HG03095 (cell line): Measurements from ENCODE around the gene CNTN1.
"Not testable (repeated sequence)": the region's sequence is repeated elsewhere in the genome, so short reads cannot be mapped to it uniquely, and the experiment has no call there.

Experiments used
- ATAC-seq: cut with Tn5 transposase; IDR thresholded peaks from one replicate; pipeline ENCODE4 v1.9.1; 2021; ENCODE audit warnings: moderate library complexity; ENCODE audit not compliant: unreplicated experiment

The CNTN1 gene

GRCh38 chr12:40697566-40698259, 5.5 kb downstream of the CNTN1 start:
- no peak for ATAC-seq

GRCh38 chr12:40701756-40702155, 9.5 kb downstream of the CNTN1 start:
- peak; percentile 82 for ATAC-seq

GRCh38 chr12:40711121-40711520, 18.9 kb downstream of the CNTN1 start:
- ATAC-seq: no peak

DNA sequence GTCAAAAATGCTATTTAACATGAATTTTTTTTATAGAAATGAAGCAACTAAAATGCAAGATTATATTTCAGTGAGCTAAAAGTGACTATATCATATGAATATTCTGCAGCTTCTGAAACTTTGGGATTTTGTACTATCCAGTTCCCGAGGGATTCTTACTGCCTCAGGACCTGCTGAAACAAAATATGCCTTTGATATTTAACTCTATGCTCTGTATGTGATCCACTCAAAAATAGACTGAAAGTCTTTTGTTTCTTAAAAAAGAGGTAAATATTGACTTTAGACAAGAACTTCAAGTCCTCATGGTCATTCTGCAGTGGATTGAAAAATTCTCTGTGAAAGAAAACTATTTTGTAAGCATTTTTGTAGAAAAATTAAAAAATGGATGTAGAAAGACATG, 22.4 kb downstream of the CNTN1 start:
- no peak for ATAC-seq

DNA sequence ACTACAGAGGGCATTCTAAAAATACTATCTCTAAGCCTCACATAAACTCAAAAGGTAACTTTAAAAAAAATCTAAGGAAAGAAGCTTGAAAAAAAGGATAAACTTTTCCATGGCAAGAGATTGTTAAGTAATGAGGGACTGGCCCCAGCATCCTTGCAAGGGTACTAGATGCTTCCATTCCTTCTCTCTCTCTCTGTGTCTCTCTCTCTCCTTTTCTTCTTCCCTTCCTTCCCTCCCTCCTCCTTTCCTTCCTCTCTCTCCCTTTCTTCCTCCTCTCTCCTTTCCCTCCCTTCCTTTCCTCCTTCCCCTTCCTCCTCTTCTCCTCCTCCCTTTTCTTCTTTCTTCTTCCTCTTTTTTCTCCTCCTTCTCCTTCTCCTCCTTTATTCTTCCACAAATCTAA, 23.8 kb downstream of the CNTN1 start:
- no peak for ATAC-seq

GRCh38 chr12:40717576-40717975, 25.3 kb downstream of the CNTN1 start:
- no peak for ATAC-seq

GRCh38 chr12:40718878-40719372, 26.7 kb downstream of the CNTN1 start:
- no peak for ATAC-seq

DNA sequence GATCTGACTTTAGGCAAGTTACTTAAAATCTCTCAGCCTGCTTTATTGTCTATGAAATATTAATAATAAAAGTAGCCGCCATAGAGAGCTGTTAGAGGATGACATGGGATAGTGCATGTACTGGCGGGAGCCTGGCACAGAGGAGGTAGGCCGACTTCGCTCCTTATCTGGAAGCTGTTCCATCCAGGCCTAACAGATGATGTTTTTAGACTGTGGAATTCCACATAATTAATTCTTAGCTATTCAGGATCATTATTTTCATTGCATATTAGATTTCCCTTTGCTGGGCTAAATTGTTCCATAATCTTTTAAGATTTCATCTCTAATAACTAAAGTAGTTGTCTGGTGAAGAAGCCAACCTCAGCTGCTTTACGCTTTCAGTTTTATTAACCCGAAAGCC, 30.8 kb downstream of the CNTN1 start:
- ATAC-seq: no peak

DNA sequence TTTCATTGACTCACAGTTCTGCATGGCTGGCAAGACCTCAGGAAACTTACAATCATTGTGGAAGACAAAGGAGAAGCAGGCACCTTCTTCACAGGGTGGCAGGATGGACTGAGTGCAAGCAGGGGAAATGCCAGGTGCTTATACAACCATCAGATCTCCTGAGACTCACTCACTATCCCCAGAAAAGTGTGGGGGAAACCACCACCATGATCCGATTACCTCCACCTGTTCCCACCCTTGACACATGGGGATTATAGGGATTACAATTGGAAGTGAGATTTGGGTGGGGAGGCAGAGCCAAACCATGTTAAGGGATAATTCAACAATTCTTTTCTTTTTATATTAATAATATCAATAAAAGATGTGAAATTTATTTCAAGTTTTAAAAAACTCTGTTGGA, 34.1 kb downstream of the CNTN1 start:
- no peak for ATAC-seq

GRCh38 chr12:40727774-40728483, 35.7 kb downstream of the CNTN1 start:
- ATAC-seq: no peak

DNA sequence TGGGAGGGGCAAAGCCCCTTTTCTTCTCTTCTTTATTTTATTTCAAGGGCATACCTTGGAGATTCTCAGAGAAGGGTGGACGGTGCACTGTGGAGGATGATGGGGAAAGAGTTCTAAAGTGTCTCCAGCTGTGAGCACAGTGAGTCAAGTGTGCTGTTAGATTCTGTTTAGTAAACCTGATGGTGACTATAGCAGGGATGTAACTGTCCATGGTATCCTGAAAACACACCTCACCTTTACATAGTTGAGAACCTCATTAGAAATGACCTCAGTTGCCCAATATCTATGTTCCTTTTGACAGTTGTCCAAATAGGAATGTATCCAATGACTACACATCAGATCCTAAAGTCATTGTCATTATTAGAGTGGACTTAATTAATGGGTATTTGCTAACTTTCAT, 38.0 kb downstream of the CNTN1 start:
- no peak for ATAC-seq

DNA sequence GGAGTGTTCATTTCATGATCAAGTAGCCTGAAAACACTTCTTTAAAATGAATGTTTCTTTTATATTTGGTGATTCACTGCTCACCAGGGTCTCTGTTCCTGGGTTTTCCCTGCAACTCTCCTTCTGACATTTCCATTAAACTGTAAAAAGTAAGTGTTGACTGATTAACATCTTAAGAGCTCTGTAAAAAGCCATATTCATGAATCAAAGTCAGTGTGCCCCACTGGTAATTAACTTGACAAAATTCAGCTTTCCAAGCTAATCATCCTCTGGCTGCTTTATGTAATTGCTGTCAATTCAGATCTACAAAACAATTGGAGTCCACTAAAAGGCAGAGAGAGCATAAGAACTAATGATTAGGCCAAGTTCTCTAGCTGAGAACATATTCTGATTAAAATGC, 41.6 kb downstream of the CNTN1 start:
- ATAC-seq: no peak

DNA sequence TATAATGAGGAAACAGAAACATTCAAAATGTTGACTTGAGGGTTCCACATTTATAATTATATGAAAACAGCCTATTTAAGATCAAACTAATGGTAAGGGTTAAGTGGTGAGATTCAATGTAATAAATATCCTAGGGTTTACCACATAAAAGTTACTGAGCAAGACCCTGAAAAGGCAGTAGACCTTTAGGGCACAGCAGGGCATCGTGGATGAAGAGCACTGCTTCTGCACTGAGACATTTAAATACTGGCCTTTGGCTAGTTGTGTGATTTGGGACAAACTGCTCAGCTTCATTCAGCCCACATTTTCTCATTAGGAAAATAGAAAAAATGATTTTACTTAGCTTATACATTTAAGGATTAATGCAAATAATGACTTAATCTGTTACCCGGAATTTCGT, 42.0 kb downstream of the CNTN1 start:
- no peak for ATAC-seq

DNA sequence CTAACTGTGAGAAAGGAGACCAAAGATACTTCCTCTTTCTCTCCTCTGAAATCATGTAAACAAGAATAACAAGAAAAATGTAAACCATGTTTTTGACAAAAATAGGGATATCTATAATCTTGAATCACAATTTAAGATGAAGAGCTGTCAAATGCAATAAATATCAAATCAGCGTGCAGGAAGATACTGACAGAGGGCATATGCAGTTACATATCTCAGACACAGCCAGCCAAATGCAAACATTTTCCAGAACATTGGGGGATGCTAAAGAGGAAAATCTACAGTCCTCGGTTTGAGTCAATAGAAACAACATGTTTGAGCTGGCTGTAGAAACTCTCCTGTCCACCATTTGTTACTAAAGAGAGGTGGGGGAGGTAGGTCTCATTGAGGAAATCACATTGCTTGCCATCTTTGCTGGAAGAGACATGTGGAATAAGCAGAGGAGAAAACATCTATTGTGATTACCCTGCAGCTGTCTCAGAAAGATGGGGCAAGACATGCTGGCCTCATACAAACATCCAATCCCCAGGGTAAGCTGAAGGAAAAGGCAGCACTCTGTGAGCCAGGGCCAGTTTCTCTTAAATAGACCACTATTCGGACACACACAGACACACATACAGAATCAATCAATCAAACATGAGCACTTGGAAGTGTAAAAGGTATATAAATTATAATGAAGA, 43.5 kb downstream of the CNTN1 start:
- ATAC-seq: no peak

- not testable (repeated sequence) for ATAC-seq
Measured at GRCh38 chr12:40737416-40737815, 45.2 kb downstream of the CNTN1 start.

- ATAC-seq: no peak
Measured at GRCh38 chr12:40738856-40739255, 46.6 kb downstream of the CNTN1 start.

- ATAC-seq: no peak
Measured at GRCh38 chr12:40742041-40742440, 49.8 kb downstream of the CNTN1 start.

DNA sequence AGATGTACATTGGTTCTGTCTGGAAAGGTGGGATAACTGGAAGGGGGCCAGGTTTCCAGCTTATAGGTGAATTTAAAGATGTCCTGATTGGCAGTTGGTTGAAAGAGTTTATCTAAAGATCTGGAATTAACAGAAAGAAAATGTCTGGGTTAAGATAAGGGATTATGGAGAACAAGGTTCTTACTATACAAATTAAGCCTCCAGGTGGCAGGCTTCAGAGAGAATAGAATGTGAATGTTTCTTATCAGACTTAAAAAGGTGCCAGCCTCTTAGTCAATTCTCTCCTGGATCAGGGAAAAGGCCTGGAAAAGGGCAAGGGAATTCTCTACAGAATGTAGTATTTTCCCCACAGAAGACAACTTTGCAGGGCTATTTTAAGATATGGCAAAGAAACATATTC, 53.1 kb downstream of the CNTN1 start:
- no peak for ATAC-seq

DNA sequence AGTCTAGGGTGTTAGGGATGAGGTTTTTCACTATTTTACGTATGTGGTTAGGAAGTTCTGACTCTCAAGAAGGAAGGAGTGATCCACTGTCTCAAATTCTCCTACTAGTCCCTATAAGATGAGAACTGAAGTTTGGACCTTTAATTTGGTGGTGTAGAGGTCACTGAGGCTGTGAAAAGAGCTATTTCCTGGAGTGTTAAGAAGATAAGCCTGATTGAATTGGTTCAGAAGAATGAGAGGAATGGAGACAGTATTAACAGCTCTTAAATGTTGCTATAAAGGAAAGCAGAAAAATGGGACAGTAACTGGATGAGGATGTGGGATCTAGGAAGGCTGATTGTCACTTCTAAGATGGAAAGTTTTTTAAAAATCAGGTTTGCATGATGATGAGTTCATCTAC, 57.6 kb downstream of the CNTN1 start:
- no peak for ATAC-seq

GRCh38 chr12:40752011-40752410, 59.8 kb downstream of the CNTN1 start:
- ATAC-seq: no peak

- ATAC-seq: no peak
Measured at GRCh38 chr12:40760821-40761220, 68.6 kb downstream of the CNTN1 start.

- ATAC-seq: no peak
Measured at GRCh38 chr12:40762072-40762471, 69.8 kb downstream of the CNTN1 start.
